ENCODE results near the gene RAB7A. TPM values are rescaled to one million over a fixed set of nuclear protein-coding genes. Genes with fewer than 3 reads are reported as not detected.
A peak's percentile ranks its signal among the peaks of the same experiment; 100 is the strongest.

Gene RAB7A
- total RNA-seq, 2 experiments from 2014 or later = 297 to 534 TPM

DNA sequence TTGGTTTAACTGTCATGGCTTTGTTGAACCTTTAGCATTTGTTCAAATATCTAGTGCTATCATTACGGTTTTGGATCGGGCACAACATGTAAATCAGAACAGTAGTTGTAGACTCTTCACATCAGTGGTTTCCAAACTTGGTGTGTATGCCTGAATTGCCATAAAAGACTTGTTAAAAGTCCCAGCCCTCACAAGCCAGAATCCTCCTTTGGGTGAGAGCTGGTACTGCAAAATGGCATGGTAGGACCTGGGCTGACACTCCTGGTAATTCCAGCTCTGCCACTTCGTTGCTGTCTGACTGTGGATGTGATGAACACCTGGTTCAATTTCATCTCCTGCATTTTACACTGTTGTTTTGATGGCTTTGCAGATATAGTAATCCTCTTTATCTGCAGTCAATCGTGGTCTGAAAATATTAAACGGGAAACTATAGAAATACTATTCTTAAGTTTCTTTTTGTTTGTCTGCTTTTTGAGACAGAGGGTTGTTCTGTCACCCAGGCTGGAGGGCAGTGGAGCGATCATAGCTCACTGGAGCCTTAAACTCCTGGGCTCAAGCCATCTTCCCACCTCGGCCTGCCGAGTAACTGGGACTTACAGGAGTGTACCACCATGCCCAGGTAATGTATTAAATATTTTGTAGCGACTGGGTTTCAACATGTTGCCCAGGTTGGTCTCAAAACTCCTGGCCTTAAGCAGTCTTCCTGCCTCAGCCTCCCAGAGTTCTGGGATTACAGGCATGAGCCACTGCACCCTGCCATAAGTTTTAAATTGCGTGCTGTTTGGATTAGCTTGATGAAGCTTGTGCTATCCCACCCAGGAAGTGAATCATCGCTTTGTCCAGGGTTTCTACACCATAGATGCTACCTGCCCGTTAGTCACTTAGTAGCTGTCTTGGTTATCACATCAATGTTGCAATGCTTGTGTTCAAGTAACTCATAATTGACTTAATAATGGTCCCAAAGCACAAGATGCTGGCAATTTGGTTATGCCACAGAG is 61.6 kb downstream of the RAB7A start:
- H3K4me3 Mint-ChIP-seq = peak overlapping the region; percentile 73
- DNase-seq = peak; percentile 62
- peaks cover 12% of the 10 kb centered on the region for H3K36me3 Mint-ChIP-seq (ENCODE audit: low read depth)
- no peaks in the 10 kb centered on the region for H3K27me3 Mint-ChIP-seq
- H3K4me1 Mint-ChIP-seq = peaks cover 97% of the 10 kb centered on the region
- H3K9me3 Mint-ChIP-seq (ENCODE audit: low read depth) = no peaks in the 10 kb centered on the region
- H3K27ac Mint-ChIP-seq = peak overlapping the region; percentile 100
- intact Hi-C loops (cut with DNase I, micrococcal nuclease) = loop anchor here (1.0 to 5.0 kb wide), 9 partner anchors 8 to 340 kb away; partner anchors contain the start of gene RAB7A (in 1 of the 2)
- ChIA-PET CTCF (interaction anchor here (0.5 to 7.4 kb wide), 26 partner anchors 9 to 664 kb away, joined by 3 to 80 read pairs (median 4); partner anchors contain the start of genes ACAD9 and RUVBL1), POLR2A (interaction anchor here (1.0 to 2.4 kb wide), 7 partner anchors 12 to 107 kb away, joined by 3 to 14 read pairs (median 7); partner anchors contain the start of gene RAB7A)
- ATAC-seq = peak; percentile 73

DNA sequence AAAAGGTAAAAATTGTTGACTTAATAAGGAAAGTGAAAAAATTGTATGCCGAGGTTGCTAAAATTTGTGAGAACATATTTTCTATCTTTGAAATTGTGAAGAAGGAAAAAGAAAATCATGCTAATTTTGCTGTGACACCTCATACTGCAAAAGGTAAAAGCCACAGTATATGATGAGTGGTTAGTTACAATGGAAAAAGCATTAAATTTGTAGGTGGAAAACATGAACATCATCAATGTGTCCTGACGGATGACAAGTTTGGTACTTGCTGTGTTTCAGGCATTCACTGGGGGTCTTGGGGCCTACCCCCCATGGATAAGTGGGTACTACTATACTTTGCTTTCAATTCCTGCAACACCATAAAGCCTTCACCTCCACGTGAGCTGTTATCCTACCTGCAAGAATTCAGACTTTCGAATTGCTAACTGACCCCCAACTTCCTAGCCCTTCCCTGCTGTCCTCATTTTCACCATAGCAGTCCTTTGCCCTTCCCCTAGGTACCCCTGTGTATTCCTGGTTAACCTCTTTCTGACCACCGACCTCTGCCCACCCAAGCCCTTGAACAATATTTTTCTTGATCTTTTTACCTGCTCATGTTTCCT is 62.4 kb downstream of the RAB7A start:
- ATAC-seq (peak; percentile 49), DNase-seq (peak; percentile 39)
- CTCF ChIA-PET = interaction anchor here (0.5 to 7.4 kb wide), 20 partner anchors 9 to 664 kb away, joined by 3 to 80 read pairs (median 4); partner anchors contain the start of genes ACAD9 and RUVBL1
- POLR2A ChIA-PET = interaction anchor here (0.6 to 2.4 kb wide), 8 partner anchors 12 to 108 kb away, joined by 3 to 14 read pairs (median 6); partner anchors contain the start of genes ACAD9 and RAB7A
- no peaks in the 10 kb centered on the region for H3K27me3 Mint-ChIP-seq
- H3K4me1 Mint-ChIP-seq = peaks cover 96% of the 10 kb centered on the region
- peak overlapping the region; percentile 100 for H3K27ac Mint-ChIP-seq
- H3K4me3 Mint-ChIP-seq = peak overlapping the region; percentile 73
- H3K36me3 Mint-ChIP-seq (ENCODE audit: low read depth) = peaks cover 12% of the 10 kb centered on the region
- intact Hi-C loops (cut with DNase I, micrococcal nuclease) = loop anchor here (1.0 to 5.0 kb wide), 8 partner anchors 11 to 341 kb away; partner anchors contain the start of gene RAB7A (in 1 of the 2)
- H3K9me3 Mint-ChIP-seq (ENCODE audit: low read depth) = no peaks in the 10 kb centered on the region

DNA sequence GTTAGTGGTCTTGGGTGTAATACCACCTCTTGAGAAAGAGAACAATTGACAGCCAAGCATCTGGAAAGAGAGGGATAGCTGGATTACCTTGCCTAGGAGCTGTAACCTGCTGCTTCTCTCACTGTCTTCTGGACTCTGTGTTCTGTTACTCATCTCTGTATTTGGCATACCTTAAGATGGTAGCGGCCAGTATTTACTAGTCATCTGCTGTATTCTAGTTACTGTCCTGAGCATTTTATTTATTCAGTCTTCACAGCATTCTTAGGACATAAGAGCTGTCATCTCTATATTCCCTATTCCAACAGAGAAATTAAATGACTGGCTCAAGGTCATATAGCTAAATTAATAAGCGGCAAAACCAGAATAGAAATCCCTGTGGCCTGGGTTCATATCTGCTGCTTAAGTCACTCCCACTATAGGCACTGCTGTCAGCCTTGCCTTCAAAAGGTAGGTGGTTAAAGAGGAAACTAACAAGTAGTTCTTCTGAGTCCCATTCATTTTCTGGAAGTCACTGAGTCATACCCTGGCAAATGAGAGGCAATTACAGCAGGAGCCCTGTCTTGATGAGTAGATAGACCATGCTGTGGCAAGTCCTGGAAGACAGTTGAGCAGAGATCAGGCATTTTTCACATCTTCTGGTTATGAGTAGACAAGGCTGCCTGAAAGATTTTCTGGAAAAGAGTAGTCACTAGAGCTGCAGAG is 68.2 kb downstream of the RAB7A start:
- ChIA-PET POLR2A (interaction anchor here (1.5 to 2.4 kb wide), 3 partner anchors 10 to 114 kb away, joined by 4 to 11 read pairs (median 6); no protein-coding TSS in a partner anchor), CTCF (interaction anchor here (0.6 to 7.3 kb wide), 14 partner anchors 7 to 181 kb away, joined by 3 to 80 read pairs (median 4); partner anchors contain the start of gene RAB7A)
- H3K9me3 Mint-ChIP-seq (ENCODE audit: low read depth) = no peaks in the 10 kb centered on the region
- H3K27ac Mint-ChIP-seq = peak overlapping the region; percentile 95
- no peaks in the 10 kb centered on the region for H3K27me3 Mint-ChIP-seq
- DNase-seq (peak; percentile 66), ATAC-seq (peak; percentile 85)
- peak overlapping the region; percentile 37 for H3K4me3 Mint-ChIP-seq
- H3K36me3 Mint-ChIP-seq (ENCODE audit: low read depth) = peaks cover 36% of the 10 kb centered on the region
- H3K4me1 Mint-ChIP-seq = peaks cover 91% of the 10 kb centered on the region
- intact Hi-C loops (cut with DNase I, micrococcal nuclease) = loop anchor here (1.0 to 5.0 kb wide), 6 partner anchors 10 to 323 kb away; partner anchors contain the start of genes ACAD9 (in 1 of the 2) and RPN1 (in 1 of the 2)

DNA sequence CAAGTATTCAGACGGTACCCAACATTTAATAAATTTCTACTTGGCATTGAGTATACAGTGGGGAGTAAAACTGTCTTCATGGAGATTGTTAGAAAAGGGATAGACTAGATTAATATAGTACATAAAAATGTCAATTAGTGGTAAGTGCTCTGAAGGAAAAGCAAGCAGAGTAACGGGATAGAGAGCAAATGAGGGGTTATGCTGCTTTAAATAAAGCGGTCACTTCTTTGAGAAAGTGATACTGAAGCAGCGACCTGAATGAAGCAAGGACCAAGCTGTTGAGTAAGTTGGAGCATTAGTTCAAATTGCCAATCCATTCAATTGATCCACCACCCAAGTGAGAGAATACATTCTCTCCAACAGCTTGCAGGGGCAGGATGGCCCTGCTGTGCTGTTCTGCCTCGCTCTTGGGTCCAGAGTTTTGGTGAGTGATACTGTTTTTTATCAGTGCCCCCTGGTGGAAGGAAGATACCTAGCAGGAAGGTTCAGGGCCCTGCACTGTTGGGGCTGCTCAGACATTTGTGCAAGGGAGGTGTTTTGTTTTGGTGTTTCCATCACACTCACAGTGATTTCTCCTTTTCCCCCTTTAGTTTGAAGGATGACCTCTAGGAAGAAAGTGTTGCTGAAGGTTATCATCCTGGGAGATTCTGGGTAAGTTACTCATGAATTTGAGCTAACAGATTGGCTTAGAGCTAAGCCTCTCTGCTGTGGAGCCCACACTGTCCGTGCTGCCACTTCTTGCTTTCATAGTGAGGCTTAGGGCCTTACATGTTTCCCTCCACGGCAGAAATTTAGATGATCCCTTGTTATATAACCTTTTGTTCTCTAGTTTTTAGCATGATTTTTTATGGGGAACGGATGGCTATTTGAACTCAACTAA is 69.0 kb downstream of the RAB7A start:
- ChIA-PET POLR2A (interaction anchor here (1.5 to 2.4 kb wide), 3 partner anchors 9 to 115 kb away, joined by 4 to 11 read pairs (median 6); no protein-coding TSS in a partner anchor), CTCF (interaction anchor here (0.6 to 7.3 kb wide), 27 partner anchors 8 to 182 kb away, joined by 3 to 80 read pairs (median 3); partner anchors contain the start of gene RAB7A)
- intact Hi-C loops (cut with DNase I, micrococcal nuclease) = loop anchor here (1.0 to 5.0 kb wide), 8 partner anchors 8 to 322 kb away; partner anchors contain the start of genes ACAD9 (in 1 of the 2) and RPN1 (in 1 of the 2)
- Mint-ChIP-seq H3K27ac (peak overlapping the region; percentile 95), H3K36me3 (ENCODE audit: low read depth) (peaks cover 44% of the 10 kb centered on the region), H3K4me1 (peaks cover 91% of the 10 kb centered on the region), H3K9me3 (ENCODE audit: low read depth) (no peaks in the 10 kb centered on the region), H3K4me3 (peak overlapping the region; percentile 37), H3K27me3 (no peaks in the 10 kb centered on the region)
- ATAC-seq = peak; percentile 68
- peak; percentile 76 for DNase-seq

DNA sequence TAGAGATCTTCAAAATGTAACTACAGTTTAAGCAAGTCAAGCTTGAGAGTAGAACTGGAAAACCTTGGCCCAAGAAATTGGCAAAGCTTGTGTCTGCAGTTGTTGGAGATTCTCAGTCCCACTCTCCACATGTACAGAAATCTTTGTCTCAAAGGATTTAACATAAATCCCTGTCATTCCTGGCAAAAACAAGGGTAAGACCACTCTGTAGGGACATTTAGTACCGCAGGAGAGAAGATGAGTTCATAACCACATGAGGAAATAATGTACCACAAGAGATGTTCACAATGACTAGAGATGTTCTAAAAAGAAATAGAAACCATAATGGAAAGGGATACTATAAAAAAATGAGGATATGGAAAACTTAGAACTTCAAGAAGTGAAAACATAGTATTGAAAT is 73.7 kb downstream of the RAB7A start:
- intact Hi-C loops (cut with DNase I, micrococcal nuclease) = loop anchor here (1.0 to 10.0 kb wide), 5 partner anchors 11 to 745 kb away; partner anchors contain the start of genes IFT122 (in 1 of the 2), RAB7A (in 1 of the 2), RPN1 (in 1 of the 2) and SEC61A1 (in 1 of the 2)
- DNase-seq (no peak), ATAC-seq (peak; percentile 13)
- CTCF ChIA-PET = interaction anchor here (0.8 to 7.3 kb wide), 10 partner anchors 13 to 182 kb away, joined by 3 to 80 read pairs (median 4); no protein-coding TSS in a partner anchor
- Mint-ChIP-seq H3K27me3 (no peaks in the 10 kb centered on the region), H3K27ac (peak overlapping the region; percentile 98), H3K4me1 (peaks cover 89% of the 10 kb centered on the region), H3K36me3 (ENCODE audit: low read depth) (peaks cover 62% of the 10 kb centered on the region), H3K9me3 (ENCODE audit: low read depth) (no peaks in the 10 kb centered on the region), H3K4me3 (peak overlapping the region; percentile 50)
- POLR2A ChIA-PET = interaction anchor here (0.9 to 1.8 kb wide), 6 partner anchors 8 to 149 kb away, joined by 3 to 11 read pairs (median 4); partner anchors contain the start of genes ACAD9 and RPN1

DNA sequence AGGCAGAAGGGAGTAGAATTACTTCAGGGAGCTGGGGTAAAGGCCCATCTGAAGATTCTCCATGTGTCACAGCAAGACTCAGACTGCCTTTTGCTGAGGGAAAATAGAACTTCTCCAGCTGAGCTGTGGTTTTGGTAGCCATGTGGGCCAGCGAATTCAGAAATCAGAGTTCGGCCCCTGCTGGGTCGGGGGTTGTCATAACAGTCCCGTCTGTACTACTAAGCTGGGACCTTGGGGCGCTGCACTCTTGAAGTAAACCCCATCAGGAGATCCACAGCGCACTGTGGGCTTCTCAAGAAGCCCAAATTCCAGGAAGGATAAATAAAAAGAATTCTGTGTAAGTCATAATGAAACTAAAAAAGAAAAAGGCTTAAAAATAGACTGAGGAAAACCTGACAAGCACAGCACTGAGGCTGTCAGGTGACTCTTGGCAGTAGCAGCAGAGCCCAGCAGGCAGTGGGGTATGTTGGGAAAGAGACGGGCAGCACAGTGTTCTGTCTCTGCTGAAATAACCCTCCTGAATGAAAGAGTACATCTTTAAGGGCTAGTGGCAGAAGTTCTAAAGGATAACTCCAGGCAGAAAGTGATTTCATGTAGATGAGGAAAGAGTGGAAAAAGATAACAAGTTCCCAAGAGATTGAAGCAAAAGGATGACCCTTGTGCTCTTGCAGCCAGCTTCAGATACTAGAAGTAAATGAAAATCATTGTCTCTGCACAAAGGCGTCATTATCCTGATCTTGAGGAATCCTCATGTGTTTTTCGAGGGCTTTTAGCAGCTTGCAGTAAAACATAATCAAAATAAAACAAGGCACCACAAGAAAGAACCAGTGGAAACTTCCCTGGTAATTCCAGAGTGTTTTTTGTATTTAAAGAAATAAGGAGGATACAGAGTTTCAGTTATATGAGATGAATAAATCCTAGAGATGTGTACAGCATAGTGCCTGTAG is 74.5 kb downstream of the RAB7A start:
- no peaks in the 10 kb centered on the region for H3K27me3 Mint-ChIP-seq
- ATAC-seq = peak; percentile 42
- peaks cover 67% of the 10 kb centered on the region for H3K36me3 Mint-ChIP-seq (ENCODE audit: low read depth)
- intact Hi-C loops (cut with DNase I, micrococcal nuclease) = loop anchor here (1.0 to 10.0 kb wide), 4 partner anchors 12 to 746 kb away; partner anchors contain the start of genes IFT122 (in 1 of the 2), RAB7A (in 1 of the 2) and SEC61A1 (in 1 of the 2)
- peak overlapping the region; percentile 98 for H3K27ac Mint-ChIP-seq
- POLR2A ChIA-PET = interaction anchor here (1.0 to 1.8 kb wide), 3 partner anchors 9 to 69 kb away, joined by 3 to 11 read pairs (median 3); no protein-coding TSS in a partner anchor
- peak; percentile 79 for DNase-seq
- no peaks in the 10 kb centered on the region for H3K9me3 Mint-ChIP-seq (ENCODE audit: low read depth)
- peaks cover 89% of the 10 kb centered on the region for H3K4me1 Mint-ChIP-seq
- H3K4me3 Mint-ChIP-seq = peak overlapping the region; percentile 50
- CTCF ChIA-PET = interaction anchor here (0.6 to 7.3 kb wide), 11 partner anchors 10 to 183 kb away, joined by 3 to 80 read pairs (median 4); no protein-coding TSS in a partner anchor

DNA sequence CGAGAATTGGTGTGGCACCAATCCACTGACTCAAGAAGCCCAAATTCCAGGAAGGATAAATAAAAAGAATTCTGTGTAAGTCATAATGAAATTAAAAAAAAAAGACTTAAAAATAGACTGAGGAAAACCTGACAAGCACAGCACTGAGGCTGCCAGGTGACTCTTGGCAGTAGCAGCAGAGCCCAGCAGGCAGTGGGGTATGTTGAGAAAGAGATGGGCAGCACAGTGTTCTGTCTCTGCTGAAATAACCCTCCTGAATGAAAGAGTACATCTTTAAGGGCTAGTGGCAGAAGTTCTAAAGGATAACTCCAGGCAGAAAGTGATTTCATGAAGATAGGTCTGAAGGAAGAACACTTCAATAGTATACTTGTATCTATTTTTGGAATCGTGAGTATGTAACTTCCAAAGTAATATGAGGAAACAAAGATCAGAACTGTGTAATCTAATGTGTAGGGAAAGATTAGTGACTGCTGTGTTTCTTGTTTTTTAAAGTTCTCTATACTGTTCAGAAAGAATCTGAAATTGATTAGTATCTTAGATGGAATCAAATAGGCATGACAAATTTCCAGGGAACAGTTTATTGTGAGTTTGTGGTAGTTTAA is 75.9 kb downstream of the RAB7A start:
- POLR2A ChIA-PET = no interaction called here
- intact Hi-C loops (cut with DNase I, micrococcal nuclease) = loop anchor here (5.0 to 10.0 kb wide), 3 partner anchors 75 to 747 kb away; partner anchors contain the start of genes IFT122 (in 1 of the 2), RAB7A (in 1 of the 2) and SEC61A1 (in 1 of the 2)
- H3K4me1 Mint-ChIP-seq = peaks cover 95% of the 10 kb centered on the region
- H3K36me3 Mint-ChIP-seq (ENCODE audit: low read depth) = peaks cover 72% of the 10 kb centered on the region
- CTCF ChIA-PET = interaction anchor here (2.6 to 3.3 kb wide), 2 partner anchors 14 to 121 kb away, joined by 18 to 29 read pairs; no protein-coding TSS in a partner anchor
- ATAC-seq (no peak), DNase-seq (peak; percentile 59)
- H3K9me3 Mint-ChIP-seq (ENCODE audit: low read depth) = no peaks in the 10 kb centered on the region
- peak overlapping the region; percentile 98 for H3K27ac Mint-ChIP-seq
- H3K27me3 Mint-ChIP-seq = no peaks in the 10 kb centered on the region
- peak overlapping the region; percentile 66 for H3K4me3 Mint-ChIP-seq

DNA sequence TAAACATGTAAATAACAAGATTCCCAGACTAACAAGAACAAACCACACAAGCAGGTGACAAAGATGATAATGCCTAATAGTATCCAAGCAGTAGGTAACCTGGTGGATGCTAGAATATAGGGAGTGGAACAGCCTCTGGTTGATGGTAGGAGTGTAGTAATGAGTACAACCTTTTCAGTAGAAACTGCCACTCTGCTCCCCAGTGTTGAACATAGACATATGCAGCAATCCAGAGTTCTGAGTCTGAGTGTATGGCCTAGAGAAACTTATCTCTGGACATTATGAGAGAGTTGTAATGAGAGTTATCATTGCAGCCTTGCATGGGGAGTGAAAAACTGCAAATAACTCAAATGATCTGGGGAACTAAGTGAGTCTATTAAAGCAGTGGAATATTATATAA is 77.3 kb downstream of the RAB7A start:
- ChIA-PET CTCF (interaction anchor here (1.7 to 3.3 kb wide), 5 partner anchors 9 to 122 kb away, joined by 4 to 29 read pairs (median 18); no protein-coding TSS in a partner anchor), POLR2A (interaction anchor here (1.3 to 1.8 kb wide), 4 partner anchors 9 to 153 kb away, joined by 3 to 14 read pairs (median 8); partner anchors contain the start of gene RPN1)
- ATAC-seq (peak; percentile 27), DNase-seq (no peak)
- H3K27me3 Mint-ChIP-seq = no peaks in the 10 kb centered on the region
- peaks cover 63% of the 10 kb centered on the region for H3K36me3 Mint-ChIP-seq (ENCODE audit: low read depth)
- H3K9me3 Mint-ChIP-seq (ENCODE audit: low read depth) = no peaks in the 10 kb centered on the region
- intact Hi-C loops (cut with DNase I, micrococcal nuclease) = loop anchor here (5.0 to 10.0 kb wide), 3 partner anchors 76 to 749 kb away; partner anchors contain the start of genes IFT122 (in 1 of the 2), RAB7A (in 1 of the 2) and SEC61A1 (in 1 of the 2)
- peaks cover 90% of the 10 kb centered on the region for H3K4me1 Mint-ChIP-seq
- H3K27ac Mint-ChIP-seq = peak overlapping the region; percentile 97
- peak overlapping the region; percentile 69 for H3K4me3 Mint-ChIP-seq
